Fibroblast of mammary gland (primary cell): ENCODE data around the gene GPC6.
"Not testable (repeated sequence)": the region's sequence is repeated elsewhere in the genome, so short reads cannot be mapped to it uniquely, and the experiment has no call there.

Experiments
- DNase-seq: peaks from one replicate; pipeline ENCODE4 v3.0.0-alpha.2; 2010; ENCODE audit warnings: low read depth
- H3K4me3 ChIP-seq: 2 replicates; pipeline ENCODE4 v1.5.1; 2011; ENCODE audit warnings: low read depth, mild to moderate bottlenecking, low read length, moderate library complexity; ENCODE audit not compliant: control insufficient read depth
- TF ChIP-seq, protein P1 (sequence below): conservative IDR thresholded peaks from 2 replicates; pipeline ENCODE4 v1.5.1; 2011; ENCODE audit warnings: low read depth, low read length, inconsistent platforms; ENCODE audit not compliant: control insufficient read depth, insufficient read depth

GPC6 gene

DNA sequence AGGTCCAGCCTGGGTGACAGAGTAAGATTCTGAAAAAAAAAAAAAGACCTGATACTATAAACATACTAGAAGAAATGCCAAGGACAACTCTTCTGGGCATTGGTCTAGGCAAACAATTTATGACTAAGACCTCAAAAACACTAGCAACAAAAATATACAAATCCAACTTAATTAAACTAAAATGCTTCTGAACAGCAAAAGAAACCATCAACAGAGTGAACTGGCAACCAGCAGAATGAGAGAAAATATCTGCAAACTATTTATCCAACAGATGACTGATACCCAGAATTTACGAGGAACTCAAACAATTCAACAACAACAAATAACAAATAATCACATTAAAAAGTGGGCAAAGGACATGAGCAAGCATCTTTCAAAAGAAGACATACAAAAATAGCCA lies 26.8 kb upstream of the GPC6 start:
- DNase-seq = no peak
- no peak overlapping the region for H3K4me3 ChIP-seq
- TF ChIP-seq, protein P1, sequence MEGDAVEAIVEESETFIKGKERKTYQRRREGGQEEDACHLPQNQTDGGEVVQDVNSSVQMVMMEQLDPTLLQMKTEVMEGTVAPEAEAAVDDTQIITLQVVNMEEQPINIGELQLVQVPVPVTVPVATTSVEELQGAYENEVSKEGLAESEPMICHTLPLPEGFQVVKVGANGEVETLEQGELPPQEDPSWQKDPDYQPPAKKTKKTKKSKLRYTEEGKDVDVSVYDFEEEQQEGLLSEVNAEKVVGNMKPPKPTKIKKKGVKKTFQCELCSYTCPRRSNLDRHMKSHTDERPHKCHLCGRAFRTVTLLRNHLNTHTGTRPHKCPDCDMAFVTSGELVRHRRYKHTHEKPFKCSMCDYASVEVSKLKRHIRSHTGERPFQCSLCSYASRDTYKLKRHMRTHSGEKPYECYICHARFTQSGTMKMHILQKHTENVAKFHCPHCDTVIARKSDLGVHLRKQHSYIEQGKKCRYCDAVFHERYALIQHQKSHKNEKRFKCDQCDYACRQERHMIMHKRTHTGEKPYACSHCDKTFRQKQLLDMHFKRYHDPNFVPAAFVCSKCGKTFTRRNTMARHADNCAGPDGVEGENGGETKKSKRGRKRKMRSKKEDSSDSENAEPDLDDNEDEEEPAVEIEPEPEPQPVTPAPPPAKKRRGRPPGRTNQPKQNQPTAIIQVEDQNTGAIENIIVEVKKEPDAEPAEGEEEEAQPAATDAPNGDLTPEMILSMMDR = no peak

DNA sequence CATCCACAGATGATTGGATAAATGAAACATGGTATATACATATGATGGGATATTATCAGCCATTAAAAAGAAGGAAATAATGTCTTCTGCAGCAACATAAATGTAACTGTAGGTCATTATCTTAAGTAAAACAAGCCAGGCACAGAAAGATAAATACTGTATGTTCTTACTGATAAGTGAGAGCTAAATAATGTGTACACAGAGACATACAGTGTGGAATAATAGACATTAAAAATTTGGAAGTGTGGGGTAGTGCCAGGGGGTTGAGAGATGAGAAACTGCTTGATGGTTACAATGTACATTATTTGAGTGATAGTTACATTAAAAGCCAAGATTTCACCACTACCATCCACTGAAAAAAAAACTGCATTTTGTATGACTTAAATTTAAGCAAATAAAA lies 26.0 kb upstream of the GPC6 start:
- TF ChIP-seq, protein P1 = no peak
- DNase-seq = no peak
- H3K4me3 ChIP-seq = no peak overlapping the region

DNA sequence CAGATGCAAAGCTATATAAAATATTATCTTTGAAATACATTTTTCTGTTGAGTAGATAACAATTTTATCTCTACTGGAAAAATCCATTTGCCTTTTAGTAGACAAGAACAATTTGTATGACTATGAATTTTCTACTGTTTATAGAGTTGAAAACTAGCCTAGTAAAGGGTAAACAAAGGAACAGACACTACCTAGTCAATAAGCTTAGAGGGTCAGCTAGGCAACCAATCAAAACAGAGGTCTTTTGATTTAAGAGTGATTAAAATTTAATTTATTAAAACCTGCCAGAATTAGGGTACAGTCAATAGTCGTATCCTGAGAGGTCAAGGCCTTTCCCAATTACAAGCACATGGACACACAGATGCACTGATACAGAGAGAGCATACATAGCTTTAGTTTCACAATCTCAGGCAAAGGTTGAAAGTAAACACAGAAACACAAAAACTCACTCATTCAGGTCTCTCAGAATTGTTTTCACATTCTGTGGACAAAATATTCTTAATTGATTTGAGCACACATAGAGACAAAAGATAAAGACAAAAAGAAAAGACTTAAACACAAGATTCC lies 24.5 kb upstream of the GPC6 start:
- TF ChIP-seq, protein P1 = no peak
- no peak for DNase-seq

DNA sequence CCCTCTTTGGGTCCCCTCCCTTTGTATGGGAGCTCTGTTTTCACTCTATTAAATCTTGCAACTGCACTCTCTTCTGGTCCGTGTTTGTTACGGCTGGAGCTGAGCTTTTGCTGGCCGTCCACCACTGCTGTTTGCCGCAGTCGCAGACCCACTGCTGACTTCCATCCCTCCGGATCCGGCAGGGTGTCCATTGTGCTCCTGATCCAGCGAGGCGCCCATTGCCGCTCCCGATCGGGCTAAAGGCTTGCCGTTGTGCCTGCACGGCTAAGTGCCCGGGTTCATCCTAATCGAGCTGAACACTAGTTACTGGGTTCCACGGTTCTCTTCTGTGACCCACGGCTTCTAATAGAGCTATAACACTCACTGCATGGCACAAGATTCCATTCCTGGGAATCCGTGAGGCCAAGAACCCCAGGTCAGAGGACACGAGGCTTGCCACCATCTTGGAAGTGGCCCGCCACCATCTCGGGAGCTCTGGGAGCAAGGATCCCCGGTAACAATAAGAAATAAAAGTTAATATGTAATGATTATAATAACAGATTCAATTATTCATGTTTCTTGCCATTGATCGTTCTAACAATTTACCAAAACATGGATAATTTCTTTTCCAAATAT lies 19.7 kb upstream of the GPC6 start:
- H3K4me3 ChIP-seq, DNase-seq: not testable (repeated sequence)

More for the DNA sequence above, 24.5 kb upstream of the GPC6 start:
- H3K4me3 ChIP-seq = no peak overlapping the region

DNA sequence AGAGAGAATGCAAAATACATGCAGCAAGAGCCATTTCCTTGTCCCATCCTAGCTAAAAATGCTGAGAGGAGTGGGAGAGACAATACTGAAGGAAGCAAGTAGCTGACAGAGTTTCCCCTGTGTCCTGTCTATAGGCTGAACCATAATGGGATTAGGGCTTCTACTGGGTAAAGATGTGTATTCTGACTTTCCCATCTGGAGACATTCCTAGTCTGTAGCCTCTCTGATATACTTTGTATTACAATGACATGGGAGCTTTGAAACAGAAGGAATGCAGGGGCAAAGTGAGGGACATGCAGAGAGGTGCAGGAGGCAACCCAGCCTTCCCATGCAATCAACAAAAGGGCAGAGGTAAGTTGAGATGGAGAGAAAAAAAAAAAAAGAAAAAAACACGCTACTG lies 10.5 kb upstream of the GPC6 start:
- TF ChIP-seq, protein P1 = no peak
- no peak for DNase-seq

DNA sequence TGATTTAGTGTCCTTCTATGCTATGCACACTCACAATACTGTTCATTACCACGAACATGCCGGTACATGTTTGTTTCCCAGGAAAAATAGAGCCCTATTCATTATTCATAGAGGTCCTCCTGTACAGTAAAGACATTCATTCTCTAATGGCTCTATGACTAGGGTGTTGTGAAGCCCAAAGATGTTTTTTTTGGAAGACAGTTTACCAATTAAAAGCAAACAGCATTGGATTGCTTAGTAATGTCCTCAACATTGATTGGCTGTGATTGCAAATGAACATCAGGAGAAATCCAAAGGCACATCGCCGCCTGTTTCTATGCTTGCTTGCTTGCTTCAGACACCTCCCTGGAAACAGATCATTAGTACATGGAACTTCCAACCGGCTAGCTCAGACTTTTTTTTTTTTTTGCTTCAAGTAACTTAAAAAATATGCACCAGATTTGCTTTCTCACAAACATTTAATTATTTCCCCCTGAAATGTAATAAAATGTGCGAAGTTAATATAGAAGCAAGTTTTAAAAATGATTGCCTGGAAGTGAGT lies 8.8 kb upstream of the GPC6 start:
- H3K4me3 ChIP-seq = no peak overlapping the region
- peak; percentile 34 for DNase-seq
- TF ChIP-seq, protein P1 = no peak

More for the DNA sequence above, 10.5 kb upstream of the GPC6 start:
- no peak overlapping the region for H3K4me3 ChIP-seq

DNA sequence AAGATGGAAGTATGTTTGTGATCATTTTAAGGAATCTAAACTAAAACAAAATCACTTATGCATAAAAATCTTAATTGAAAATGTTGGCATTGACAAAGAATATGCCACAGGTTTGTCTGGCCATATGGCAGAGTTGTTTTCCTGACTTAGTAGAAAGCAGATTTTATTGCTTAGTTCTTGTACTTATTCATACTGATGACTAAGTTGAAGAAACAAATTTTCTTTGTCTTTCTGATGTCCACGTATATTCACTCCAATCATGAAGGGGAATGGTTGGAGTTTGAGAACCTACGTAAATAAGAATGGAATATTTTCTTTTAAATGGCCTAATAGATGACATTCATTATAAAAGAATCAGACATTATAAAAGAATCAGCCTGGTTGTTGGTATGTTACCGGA lies 8.0 kb upstream of the GPC6 start:
- DNase-seq = peak; percentile 23
- TF ChIP-seq, protein P1 = no peak
- H3K4me3 ChIP-seq = no peak overlapping the region
